SIG-M5 treated with dmso at 0.1 percent for 504 hours (cell line): ENCODE results near the gene CLMN.

ENCODE experiments used
- DNase-seq: peaks from one replicate; lab custom pipeline; 2025; ENCODE audit not compliant: unreplicated experiment; lab: John Stamatoyannopoulos, UW

The CLMN gene

GRCh38 chr14:95322651-95323050 is 2.9 kb upstream of the CLMN start:
- no peak for DNase-seq

- no peak for DNase-seq
These were observed 2.2 kb upstream of the CLMN start for GRCh38 chr14:95321693-95322455.

GRCh38 chr14:95320955-95321600 is 1.4 kb upstream of the CLMN start:
- DNase-seq, result no peak

GRCh38 chr14:95320078-95320895 is 579 bp upstream of the CLMN start:
- no peak for DNase-seq

GRCh38 chr14:95318399-95319311 is 1.1 kb downstream of the CLMN start:
- DNase-seq, result no peak

GRCh38 chr14:95317817-95318343 is 1.8 kb downstream of the CLMN start:
- no peak for DNase-seq

GRCh38 chr14:95316821-95317220 is 2.9 kb downstream of the CLMN start:
- DNase-seq, result no peak

- DNase-seq, result no peak
These were observed 4.1 kb downstream of the CLMN start for GRCh38 chr14:95315579-95315978.

GRCh38 chr14:95315156-95315555 is 4.6 kb downstream of the CLMN start:
- DNase-seq, result no peak

GRCh38 chr14:95314609-95315008 is 5.1 kb downstream of the CLMN start:
- DNase-seq, result peak; percentile 35

- DNase-seq, result peak; percentile 71
These were observed 6.0 kb downstream of the CLMN start for GRCh38 chr14:95313707-95314106.

GRCh38 chr14:95313190-95313589 is 6.5 kb downstream of the CLMN start:
- no peak for DNase-seq

GRCh38 chr14:95312311-95312710 is 7.4 kb downstream of the CLMN start:
- no peak for DNase-seq

GRCh38 chr14:95311752-95312151 is 8.0 kb downstream of the CLMN start:
- no peak for DNase-seq

GRCh38 chr14:95310635-95311380 is 8.9 kb downstream of the CLMN start:
- no peak for DNase-seq

- no peak for DNase-seq
These were observed 10.3 kb downstream of the CLMN start for GRCh38 chr14:95309261-95310051.

- DNase-seq, result no peak
These were observed 11.6 kb downstream of the CLMN start for GRCh38 chr14:95308073-95308472.

GRCh38 chr14:95307402-95308041 is 12.2 kb downstream of the CLMN start:
- peak; percentile 25 for DNase-seq

GRCh38 chr14:95305940-95306339 is 13.8 kb downstream of the CLMN start:
- DNase-seq, result no peak
